ENCODE measurements around the gene BTG1. TPM values are rescaled to one million over a fixed set of nuclear protein-coding genes. Genes with fewer than 3 reads are reported as not detected.

Gene BTG1
- total RNA-seq, 1 experiment from 2014 or later: 72.4 TPM

DNA sequence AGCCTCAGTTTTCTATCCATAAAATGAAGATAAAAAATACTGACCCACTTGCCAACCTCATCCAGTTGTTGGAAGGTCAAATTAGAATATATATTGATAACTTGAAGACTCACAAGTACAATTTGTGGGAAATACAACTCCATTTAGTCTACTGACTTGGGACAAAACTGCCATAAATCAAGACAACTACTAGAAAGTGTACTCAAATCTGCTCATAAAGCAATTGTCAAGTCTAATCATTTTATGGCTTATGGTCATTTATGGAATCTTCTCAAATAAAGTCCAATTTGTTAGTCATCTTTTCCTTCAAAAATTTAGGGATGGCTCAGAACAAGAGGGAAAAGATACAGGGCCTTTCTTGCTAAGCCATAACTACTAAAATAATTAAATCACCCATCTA, 7.0 kb downstream of the BTG1 start:
- no TSS peak for BruUV-seq (replicated peaks)
- H3K4me1 ChIP-seq (replicated peaks; ENCODE audit: insufficient read depth): peaks cover 91% of the 10 kb centered on the region
- no peak overlapping the region for H2AFZ ChIP-seq
- peaks cover 45% of the 10 kb centered on the region for H3F3A ChIP-seq (ENCODE audit: insufficient read depth, low read depth)
- H3K79me2 ChIP-seq (ENCODE audit: low read depth): peaks cover 100% of the 10 kb centered on the region
- TF ChIP-seq EZH2 (IDR thresholded peaks at IDR 0.05; ENCODE audit: low read depth): no peak
- TF ChIP-seq, protein P1, sequence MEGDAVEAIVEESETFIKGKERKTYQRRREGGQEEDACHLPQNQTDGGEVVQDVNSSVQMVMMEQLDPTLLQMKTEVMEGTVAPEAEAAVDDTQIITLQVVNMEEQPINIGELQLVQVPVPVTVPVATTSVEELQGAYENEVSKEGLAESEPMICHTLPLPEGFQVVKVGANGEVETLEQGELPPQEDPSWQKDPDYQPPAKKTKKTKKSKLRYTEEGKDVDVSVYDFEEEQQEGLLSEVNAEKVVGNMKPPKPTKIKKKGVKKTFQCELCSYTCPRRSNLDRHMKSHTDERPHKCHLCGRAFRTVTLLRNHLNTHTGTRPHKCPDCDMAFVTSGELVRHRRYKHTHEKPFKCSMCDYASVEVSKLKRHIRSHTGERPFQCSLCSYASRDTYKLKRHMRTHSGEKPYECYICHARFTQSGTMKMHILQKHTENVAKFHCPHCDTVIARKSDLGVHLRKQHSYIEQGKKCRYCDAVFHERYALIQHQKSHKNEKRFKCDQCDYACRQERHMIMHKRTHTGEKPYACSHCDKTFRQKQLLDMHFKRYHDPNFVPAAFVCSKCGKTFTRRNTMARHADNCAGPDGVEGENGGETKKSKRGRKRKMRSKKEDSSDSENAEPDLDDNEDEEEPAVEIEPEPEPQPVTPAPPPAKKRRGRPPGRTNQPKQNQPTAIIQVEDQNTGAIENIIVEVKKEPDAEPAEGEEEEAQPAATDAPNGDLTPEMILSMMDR (conservative IDR thresholded peaks at IDR 0.05): no peak
- H4K20me1 ChIP-seq (ENCODE audit: insufficient read depth): peaks cover 29% of the 10 kb centered on the region
- ChIA-PET POLR2A (ENCODE audit: unreplicated experiment) (interaction anchor here (0.6 kb wide), 2 partner anchors 69 to 199 kb away, joined by 4 to 6 read pairs; no protein-coding TSS in a partner anchor), CTCF (no interaction called here)
- intact Hi-C loops (cut with micrococcal nuclease; ENCODE audit: unreplicated experiment): loop anchor here (2.0 kb wide), 1 partner anchor 152 kb away; no protein-coding TSS in a partner anchor
- peak overlapping the region; percentile 96 for H3K4me2 ChIP-seq
- peaks cover 81% of the 10 kb centered on the region for H3K36me3 ChIP-seq (ENCODE audit: low read depth)
- H3K27ac ChIP-seq: peak overlapping the region; percentile 96
- H3K9me3 ChIP-seq (ENCODE audit: insufficient read depth, low read depth): no peaks in the 10 kb centered on the region
- no peaks in the 10 kb centered on the region for H3K9me2 ChIP-seq (ENCODE audit: insufficient read depth)
- DNase-seq: no peak
- H3K27me3 ChIP-seq (ENCODE audit: insufficient read depth, low read depth): no peaks in the 10 kb centered on the region
- peak overlapping the region; percentile 72; the same call in 1 of the 2 replicates for H3K4me3 ChIP-seq

DNA sequence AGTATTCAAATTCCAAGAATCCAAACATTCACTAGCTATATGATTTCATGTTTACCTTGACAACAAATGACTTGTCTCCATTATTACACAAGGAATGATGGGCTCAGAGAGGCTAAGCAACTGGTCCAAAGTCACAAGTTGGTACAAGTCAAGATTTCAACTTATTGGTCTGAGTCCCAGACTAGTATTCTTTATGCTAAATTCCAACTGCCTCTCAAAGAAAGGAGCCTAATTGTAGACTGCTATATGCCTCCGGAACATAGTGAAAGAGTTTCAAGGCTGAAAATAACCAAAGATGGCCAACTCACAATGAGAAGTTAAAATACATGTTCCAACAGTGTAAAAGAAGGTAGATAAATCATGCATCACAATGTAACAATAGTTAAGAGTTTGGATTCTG, 7.5 kb downstream of the BTG1 start:
- H2AFZ ChIP-seq: no peak overlapping the region
- no peak for TF ChIP-seq EZH2 (IDR thresholded peaks at IDR 0.05; ENCODE audit: low read depth)
- TF ChIP-seq, protein P1 (conservative IDR thresholded peaks at IDR 0.05): no peak
- H3K27me3 ChIP-seq (ENCODE audit: insufficient read depth, low read depth): no peaks in the 10 kb centered on the region
- peak overlapping the region; percentile 96 for H3K4me2 ChIP-seq
- H3K9me3 ChIP-seq (ENCODE audit: insufficient read depth, low read depth): no peaks in the 10 kb centered on the region
- no peak for DNase-seq
- ChIA-PET POLR2A (ENCODE audit: unreplicated experiment) (interaction anchor here (0.6 to 1.7 kb wide), 5 partner anchors 8 to 552 kb away, joined by 3 to 14 read pairs (median 4); partner anchors contain the start of gene BTG1), CTCF (no interaction called here)
- H3K4me1 ChIP-seq (replicated peaks; ENCODE audit: insufficient read depth): peaks cover 91% of the 10 kb centered on the region
- peaks cover 24% of the 10 kb centered on the region for H4K20me1 ChIP-seq (ENCODE audit: insufficient read depth)
- H3K27ac ChIP-seq: peak overlapping the region; percentile 96
- peaks cover 100% of the 10 kb centered on the region for H3K79me2 ChIP-seq (ENCODE audit: low read depth)
- peak overlapping the region; percentile 72; the same call in 1 of the 2 replicates for H3K4me3 ChIP-seq
- no TSS peak for BruUV-seq (replicated peaks)
- H3K9me2 ChIP-seq (ENCODE audit: insufficient read depth): no peaks in the 10 kb centered on the region
- H3F3A ChIP-seq (ENCODE audit: insufficient read depth, low read depth): peaks cover 40% of the 10 kb centered on the region; the same call in 1 of the 2 replicates
- peaks cover 76% of the 10 kb centered on the region for H3K36me3 ChIP-seq (ENCODE audit: low read depth)
- intact Hi-C loops (cut with micrococcal nuclease; ENCODE audit: unreplicated experiment): loop anchor here (2.0 kb wide), 1 partner anchor 151 kb away; no protein-coding TSS in a partner anchor

DNA sequence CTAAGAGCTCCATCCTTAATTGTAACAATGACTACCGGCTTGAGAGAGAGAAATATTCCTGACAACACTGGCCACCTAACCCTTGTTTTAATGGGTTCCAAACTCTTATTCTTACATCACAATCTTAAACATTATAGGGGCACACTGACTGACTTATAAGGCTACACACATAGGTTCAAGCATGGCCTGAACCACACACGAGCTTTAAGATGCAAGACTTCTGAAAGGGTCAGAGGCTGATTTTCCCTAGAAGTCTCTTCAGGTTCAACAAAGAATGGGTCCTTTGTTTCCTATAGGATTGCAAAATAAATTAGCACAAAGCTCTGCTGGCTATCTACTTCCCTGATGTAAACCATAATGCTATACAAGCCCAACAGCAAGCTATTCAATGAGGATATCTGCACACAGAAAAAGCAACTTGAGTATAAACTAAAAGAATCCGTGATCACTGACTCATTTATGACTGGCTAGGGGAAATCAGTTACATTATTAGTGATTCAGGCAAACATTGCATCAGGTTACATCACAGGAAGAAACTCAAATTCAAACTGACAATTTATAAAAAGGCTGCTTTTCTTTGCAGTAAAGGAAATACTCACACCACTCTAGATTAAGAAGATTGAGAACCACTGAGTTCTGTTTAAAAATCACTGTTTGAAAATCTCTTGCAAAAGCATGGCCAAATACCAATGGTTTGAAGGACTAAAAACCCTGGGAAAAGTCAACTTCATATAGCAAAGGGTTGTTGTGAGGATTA, 8.5 kb downstream of the BTG1 start:
- H4K20me1 ChIP-seq (ENCODE audit: insufficient read depth): peaks cover 14% of the 10 kb centered on the region; the same call in 1 of the 2 replicates
- intact Hi-C loops (cut with micrococcal nuclease; ENCODE audit: unreplicated experiment): loop anchor here (2.0 kb wide), 1 partner anchor 250 kb away; no protein-coding TSS in a partner anchor
- no peaks in the 10 kb centered on the region for H3K9me2 ChIP-seq (ENCODE audit: insufficient read depth)
- no peaks in the 10 kb centered on the region for H3K27me3 ChIP-seq (ENCODE audit: insufficient read depth, low read depth)
- no peaks in the 10 kb centered on the region for H3K9me3 ChIP-seq (ENCODE audit: insufficient read depth, low read depth)
- peaks cover 66% of the 10 kb centered on the region for H3K36me3 ChIP-seq (ENCODE audit: low read depth)
- CTCF ChIA-PET: interaction anchor here (0.6 to 1.0 kb wide), 2 partner anchors 10 to 756 kb away, joined by 3 to 7 read pairs; no protein-coding TSS in a partner anchor
- H3K4me1 ChIP-seq (replicated peaks; ENCODE audit: insufficient read depth): peaks cover 88% of the 10 kb centered on the region
- peaks cover 100% of the 10 kb centered on the region for H3K79me2 ChIP-seq (ENCODE audit: low read depth)
- TF ChIP-seq, protein P1 (conservative IDR thresholded peaks at IDR 0.05): no peak
- TF ChIP-seq EZH2 (IDR thresholded peaks at IDR 0.05; ENCODE audit: low read depth): no peak
- H3K4me2 ChIP-seq: peak overlapping the region; percentile 96
- POLR2A ChIA-PET (ENCODE audit: unreplicated experiment): interaction anchor here (0.7 to 1.7 kb wide), 2 partner anchors 9 to 419 kb away, joined by 5 to 14 read pairs; partner anchors contain the start of gene BTG1
- peak in 1 of 2 experiments; percentile 84 for DNase-seq
- peaks cover 40% of the 10 kb centered on the region; the same call in 1 of the 2 replicates for H3F3A ChIP-seq (ENCODE audit: insufficient read depth, low read depth)
- no TSS peak for BruUV-seq (replicated peaks)
- no peak overlapping the region for H2AFZ ChIP-seq
- H3K27ac ChIP-seq: peak overlapping the region; percentile 96
- peak overlapping the region; percentile 72 for H3K4me3 ChIP-seq

Data from PC-9 (cell line).